Spleen (tissue), 3 donors: ENCODE data around the gene DLX4.

Experiments used
- POLR2A ChIP-seq, 3 donors: fragments of 450-650 bp; IDR thresholded peaks; one replicate each; pipeline ENCODE4 v1.5.1; 2017; ENCODE audit warnings: antibody characterized with exemption in 3 of 3, mild to moderate bottlenecking in 1 of 3
- POLR2AphosphoS5 ChIP-seq, 3 donors: sonication (generic); formaldehyde crosslinking; IDR thresholded peaks; one replicate each; pipeline ENCODE4 v1.5.1; 2017; ENCODE audit warnings: antibody characterized with exemption in 3 of 3

DNA sequence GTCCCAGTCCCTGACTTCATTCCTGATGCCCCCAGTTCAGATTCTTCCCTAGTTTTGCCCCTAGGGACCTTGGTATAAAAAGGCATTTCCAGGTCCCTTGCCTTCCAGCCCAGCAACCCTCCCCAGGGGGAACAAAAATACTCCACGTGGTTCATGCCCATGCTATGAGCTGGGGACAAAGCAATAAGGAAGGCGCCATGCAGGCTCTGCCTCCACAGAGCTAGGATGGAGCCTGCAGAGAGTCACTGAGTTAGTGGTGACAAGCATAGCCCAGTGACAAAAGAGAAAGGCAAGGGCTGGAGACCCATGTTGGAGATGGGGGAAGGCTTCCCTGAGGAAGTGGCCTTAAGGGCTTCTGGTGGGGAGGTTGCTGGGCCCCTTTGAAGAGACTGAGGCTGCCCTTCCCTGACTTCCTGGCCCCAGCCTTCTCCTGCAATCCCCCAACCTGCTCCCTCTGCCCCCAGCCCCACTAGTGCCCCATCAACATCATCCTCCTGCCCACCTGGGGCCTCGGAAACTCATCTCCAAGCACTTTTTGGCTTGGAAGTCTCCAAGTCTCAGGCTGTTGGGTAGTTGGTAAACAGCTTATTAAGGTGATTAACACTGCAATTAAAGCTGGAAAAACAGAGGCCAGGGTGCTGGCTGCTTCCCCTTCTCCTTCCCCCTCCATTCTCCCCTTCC lies 16.5 kb downstream of the DLX4 start:
- TF ChIP-seq POLR2A (IDR thresholded peaks at IDR 0.05): no peak
- TF ChIP-seq POLR2AphosphoS5 (IDR thresholded peaks at IDR 0.05): no peak
